IPS-20b (cell line): ENCODE results near the gene GOLGA5.
"Not testable (repeated sequence)": the region's sequence is repeated elsewhere in the genome, so short reads cannot be mapped to it uniquely, and the experiment has no call there.

Experiments used
- H3K27ac ChIP-seq: one replicate; pipeline ENCODE4 v1.5.1; 2013; ENCODE audit warnings: low read length
- H3K27me3 ChIP-seq: 2 replicates; pipeline ENCODE4 v1.6.1; 2013; ENCODE audit warnings: mild to moderate bottlenecking, low read length, inconsistent platforms; ENCODE audit not compliant: insufficient read depth
- H3K36me3 ChIP-seq: 2 replicates; pipeline ENCODE4 v1.6.1; 2013; ENCODE audit warnings: low read depth, mild to moderate bottlenecking, inconsistent platforms, low read length, moderate library complexity; ENCODE audit not compliant: insufficient read depth
- H3K4me1 ChIP-seq: 2 replicates; pipeline ENCODE4 v1.6.1; 2013; ENCODE audit warnings: mild to moderate bottlenecking, control low read depth, inconsistent platforms, low read length, moderate library complexity; ENCODE audit not compliant: insufficient read depth
- H3K4me3 ChIP-seq: 2 replicates; pipeline ENCODE4 v1.5.1; 2013; ENCODE audit warnings: mild to moderate bottlenecking, low read length, inconsistent platforms
- H3K9ac ChIP-seq: 2 replicates; pipeline ENCODE4 v1.6.1; 2013; ENCODE audit warnings: low read depth, mild to moderate bottlenecking, inconsistent platforms, low read length, moderate library complexity
- H3K9me3 ChIP-seq: 2 replicates; pipeline ENCODE4 v1.6.1; 2013; ENCODE audit warnings: mild to moderate bottlenecking, low read depth, low read length, inconsistent platforms; ENCODE audit not compliant: insufficient read depth

Gene GOLGA5

DNA sequence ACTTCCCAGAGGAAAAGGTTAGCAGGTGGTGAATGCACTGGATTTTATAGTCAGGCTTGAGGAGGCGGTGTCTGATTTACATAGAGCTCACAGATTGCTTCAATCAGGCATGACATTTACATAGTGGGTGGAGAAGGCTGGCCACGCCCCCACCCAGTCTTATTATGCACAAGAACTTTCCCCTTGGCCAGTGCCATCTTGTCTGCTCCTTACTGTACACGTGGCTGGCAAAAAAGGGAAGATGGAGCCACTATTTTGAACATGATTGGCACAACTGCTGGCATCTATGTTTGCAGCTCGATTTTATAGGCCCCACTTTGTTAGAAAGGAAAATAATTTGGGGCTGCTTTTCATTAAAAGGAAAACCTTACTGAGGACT lies 34.8 kb upstream of the GOLGA5 start:
- Histone ChIP-seq H3K27ac (no peak overlapping the region), H3K4me3 (no peak overlapping the region), H3K9ac (no peak overlapping the region), H3K4me1 (no peaks in the 10 kb centered on the region), H3K9me3 (no peaks in the 10 kb centered on the region), H3K36me3 (no peaks in the 10 kb centered on the region), H3K27me3 (no peaks in the 10 kb centered on the region)

DNA sequence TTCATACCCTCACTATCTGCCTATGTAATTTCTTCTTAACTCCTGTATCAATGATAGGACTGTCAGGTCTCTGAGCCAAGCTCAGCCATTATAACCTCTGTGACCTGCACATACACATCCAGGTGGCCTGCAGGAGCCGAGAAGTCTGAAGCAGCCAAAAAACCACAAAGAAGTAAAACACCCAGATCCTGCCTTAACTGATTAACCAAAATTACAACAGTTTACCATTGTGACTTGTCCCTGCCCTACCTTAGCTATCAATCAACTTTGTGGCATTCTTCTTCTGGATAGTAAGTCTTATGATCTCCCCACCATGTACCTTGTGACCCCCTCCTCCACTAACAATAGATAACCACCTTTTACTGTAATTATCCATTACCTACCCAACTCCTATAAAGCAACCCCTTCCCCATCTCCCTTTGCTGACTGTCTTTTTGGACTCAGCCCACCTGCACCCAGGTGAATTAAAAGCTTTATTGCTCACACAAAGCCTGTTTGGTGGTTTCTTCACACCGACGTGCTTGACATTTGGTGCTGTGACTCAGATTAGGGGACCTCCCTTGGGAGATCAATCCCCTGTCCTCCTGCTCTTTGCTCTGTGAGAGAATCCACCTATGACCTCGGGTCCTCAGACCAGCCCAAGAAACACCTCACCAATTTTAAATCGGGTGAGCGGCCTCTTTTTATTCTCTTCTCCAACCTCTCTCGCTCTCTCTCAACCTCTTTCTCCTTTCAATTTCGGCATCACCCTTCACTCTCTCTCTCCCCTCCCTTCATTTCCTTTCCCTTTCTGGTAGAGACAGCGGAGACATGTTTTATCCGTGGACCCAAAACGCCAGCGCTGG lies 34.2 kb upstream of the GOLGA5 start:
- Histone ChIP-seq H3K36me3 (no peaks in the 10 kb centered on the region), H3K27ac (no peak overlapping the region), H3K9me3 (no peaks in the 10 kb centered on the region), H3K27me3 (no peaks in the 10 kb centered on the region), H3K4me1 (no peaks in the 10 kb centered on the region), H3K4me3 (no peak overlapping the region), H3K9ac (no peak overlapping the region)

DNA sequence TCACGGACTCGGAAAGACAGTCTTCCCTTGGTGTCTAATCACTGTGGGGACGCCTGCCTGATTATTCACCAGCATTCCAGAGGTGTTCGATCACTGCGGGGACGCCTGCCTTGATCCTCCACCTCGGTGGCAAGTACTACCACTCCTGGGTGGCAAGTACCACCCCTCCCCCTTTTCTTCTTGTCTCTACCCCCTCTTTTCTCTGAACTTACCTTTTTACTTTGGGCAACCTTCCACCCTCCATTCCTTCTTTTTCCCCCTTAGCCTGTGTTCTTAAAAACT lies 33.6 kb upstream of the GOLGA5 start:
- Histone ChIP-seq H3K9me3 (no peaks in the 10 kb centered on the region), H3K27me3 (no peaks in the 10 kb centered on the region), H3K9ac (no peak overlapping the region), H3K4me3 (no peak overlapping the region), H3K36me3 (no peaks in the 10 kb centered on the region), H3K27ac (no peak overlapping the region), H3K4me1 (no peaks in the 10 kb centered on the region)

DNA sequence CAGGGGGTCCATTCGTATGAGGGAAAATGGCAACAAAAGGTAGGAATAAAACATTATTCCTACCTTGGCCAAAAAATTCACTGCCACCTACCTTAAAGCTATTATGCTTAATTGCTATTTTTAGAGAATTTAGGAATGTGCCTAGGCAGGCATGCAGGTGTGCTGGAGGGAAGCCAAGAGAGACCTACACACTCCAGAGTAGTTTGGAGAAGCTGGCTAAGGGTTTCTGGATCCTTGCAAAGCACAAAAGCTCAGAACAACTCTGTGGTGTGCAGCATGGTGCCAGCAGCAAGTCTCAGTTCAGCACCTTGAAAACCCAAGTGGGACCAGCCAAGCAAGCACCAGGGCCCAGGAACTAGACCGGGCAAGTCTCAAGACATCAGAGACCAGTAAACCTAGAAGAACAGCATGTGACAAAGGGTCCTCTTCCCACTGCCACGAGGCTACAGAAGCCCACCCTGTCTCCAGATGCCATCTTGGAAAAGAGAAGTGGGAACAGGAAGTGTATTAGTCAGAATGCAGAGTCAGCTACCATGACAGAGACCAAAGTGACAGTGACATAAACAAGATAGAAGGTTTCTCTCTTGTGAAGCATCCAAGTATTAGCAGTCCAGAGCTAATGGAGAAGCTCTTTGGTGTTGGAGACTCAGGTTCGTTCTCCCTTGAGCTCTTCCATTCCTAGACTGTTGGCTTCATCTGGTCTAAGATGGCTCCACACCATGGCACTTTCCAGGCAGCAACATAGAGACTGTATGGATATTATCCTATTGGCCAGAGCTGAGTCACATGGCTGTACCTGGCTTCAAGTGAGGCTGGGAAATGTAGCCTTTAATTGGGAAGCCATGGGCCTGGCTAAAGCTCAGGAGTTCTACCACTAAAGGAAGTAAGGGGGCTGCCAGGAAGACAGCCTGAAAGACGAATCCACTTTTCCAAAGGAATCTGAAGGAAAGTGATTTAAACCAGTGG lies 30.2 kb upstream of the GOLGA5 start:
- not testable (repeated sequence) for H3K27me3 ChIP-seq, H3K4me3 ChIP-seq, H3K27ac ChIP-seq, H3K9me3 ChIP-seq, H3K36me3 ChIP-seq, H3K9ac ChIP-seq, H3K4me1 ChIP-seq

DNA sequence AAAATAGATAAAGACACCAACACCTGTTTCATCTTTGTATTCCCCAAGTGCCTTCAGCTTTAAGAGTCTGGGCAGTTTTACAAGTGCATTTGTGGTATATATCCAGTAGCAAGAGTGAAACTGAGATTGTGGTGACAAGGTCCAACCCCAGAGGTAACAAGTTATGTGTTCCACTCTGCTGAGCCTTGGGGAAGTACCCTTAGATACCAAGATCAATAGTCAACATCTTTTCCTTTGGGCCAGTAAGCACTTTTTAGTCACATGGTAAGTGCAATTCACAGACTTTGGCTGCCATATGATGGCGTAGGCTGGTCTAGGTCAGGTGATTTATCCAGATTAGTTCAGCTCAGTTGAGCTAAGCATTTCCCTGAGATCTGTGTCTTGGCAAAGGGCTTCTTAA lies 25.9 kb upstream of the GOLGA5 start:
- not testable (repeated sequence) for H3K27ac ChIP-seq, H3K4me3 ChIP-seq, H3K4me1 ChIP-seq

DNA sequence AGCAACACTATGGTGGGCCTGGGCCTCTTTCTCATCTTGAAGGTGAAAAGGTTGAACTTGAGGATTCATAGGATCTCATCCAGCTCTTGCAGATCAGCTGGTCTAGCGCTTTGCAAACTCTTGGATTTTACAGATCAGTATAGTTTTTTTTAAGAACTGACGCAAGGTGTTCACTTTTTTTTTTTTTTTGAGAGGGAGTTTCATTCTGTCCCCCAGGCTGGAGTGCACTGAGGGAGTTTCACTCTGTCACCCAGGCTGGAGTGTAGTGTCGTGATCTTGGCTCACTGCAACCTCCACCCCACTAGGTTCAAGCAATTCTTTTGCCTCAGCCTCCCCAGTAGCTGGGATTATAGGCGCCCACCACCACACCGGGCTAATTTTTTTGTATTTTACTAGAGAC lies 25.3 kb upstream of the GOLGA5 start:
- Histone ChIP-seq H3K36me3 (no peaks in the 10 kb centered on the region), H3K4me1 (no peaks in the 10 kb centered on the region), H3K27me3 (no peaks in the 10 kb centered on the region), H3K9me3 (no peaks in the 10 kb centered on the region), H3K27ac (no peak overlapping the region), H3K4me3 (no peak overlapping the region), H3K9ac (no peak overlapping the region)

More for the DNA sequence above, 25.9 kb upstream of the GOLGA5 start:
- not testable (repeated sequence) for H3K27me3 ChIP-seq, H3K9ac ChIP-seq, H3K36me3 ChIP-seq, H3K9me3 ChIP-seq

DNA sequence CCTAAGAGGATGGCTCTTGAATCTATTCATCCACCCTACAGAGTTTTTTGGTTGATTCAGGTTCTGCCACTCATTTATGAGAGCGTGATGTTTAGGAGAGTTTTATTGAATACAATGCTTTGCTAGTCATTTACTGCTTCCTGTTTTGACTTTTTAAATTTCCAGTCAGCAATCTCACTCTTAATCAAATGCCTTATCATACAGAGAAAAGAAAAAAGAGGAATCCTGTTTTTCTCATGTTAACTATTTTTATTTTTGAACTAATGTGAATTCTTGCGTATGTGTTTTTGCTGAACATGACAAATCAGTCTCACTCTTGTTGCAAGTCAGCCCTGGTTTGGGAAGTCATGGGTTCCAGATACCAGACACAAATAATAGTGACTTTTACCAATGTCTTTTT lies 23.6 kb upstream of the GOLGA5 start:
- H3K4me3 ChIP-seq = no peak overlapping the region
- no peak overlapping the region for H3K9ac ChIP-seq
- no peaks in the 10 kb centered on the region for H3K9me3 ChIP-seq
- no peaks in the 10 kb centered on the region for H3K36me3 ChIP-seq
- no peaks in the 10 kb centered on the region for H3K27me3 ChIP-seq
- no peaks in the 10 kb centered on the region for H3K4me1 ChIP-seq
- H3K27ac ChIP-seq = no peak overlapping the region

DNA sequence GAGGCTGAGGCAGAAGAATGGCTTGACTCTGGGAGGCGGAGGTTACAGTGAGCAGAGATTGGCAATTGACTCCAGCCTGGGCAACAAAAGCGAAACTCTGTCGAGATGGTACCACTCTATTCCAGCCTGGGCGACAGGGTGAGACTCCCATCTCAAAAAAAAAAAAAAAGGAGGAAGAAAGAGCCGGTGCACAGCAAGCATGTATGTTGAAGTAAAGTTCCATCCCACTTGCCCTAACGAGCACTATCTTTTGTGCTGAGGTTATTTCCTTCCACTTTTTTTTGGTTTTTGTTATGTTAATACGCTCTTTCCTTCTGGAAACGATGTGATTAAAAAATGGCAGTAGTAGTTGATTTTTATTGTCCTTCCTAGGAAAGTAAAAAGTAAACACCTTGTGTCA lies 19.5 kb upstream of the GOLGA5 start:
- H3K9ac ChIP-seq = no peak overlapping the region
- no peak overlapping the region for H3K4me3 ChIP-seq
- H3K27ac ChIP-seq = no peak overlapping the region
- H3K36me3 ChIP-seq = no peaks in the 10 kb centered on the region
- H3K4me1 ChIP-seq = no peaks in the 10 kb centered on the region
- H3K27me3 ChIP-seq = no peaks in the 10 kb centered on the region
- no peaks in the 10 kb centered on the region for H3K9me3 ChIP-seq

DNA sequence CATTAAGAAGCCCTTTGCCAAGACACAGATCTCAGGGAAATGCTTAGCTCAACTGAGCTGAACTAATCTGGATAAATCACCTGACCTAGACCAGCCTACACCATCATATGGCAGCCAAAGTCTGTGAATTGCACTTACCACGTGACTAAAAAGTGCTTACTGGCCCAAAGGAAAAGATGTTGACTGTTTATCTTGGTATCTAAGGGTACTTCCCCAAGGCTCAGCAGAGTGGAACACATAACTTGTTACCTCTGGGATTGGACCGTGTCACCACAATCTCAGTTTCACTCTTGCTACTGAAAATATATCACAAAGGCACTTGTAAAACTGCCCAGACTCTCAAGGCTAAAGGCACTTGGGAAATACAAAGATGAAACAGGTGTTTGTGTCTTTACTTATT lies 18.8 kb upstream of the GOLGA5 start:
- not testable (repeated sequence) for H3K4me1 ChIP-seq, H3K4me3 ChIP-seq, H3K27me3 ChIP-seq, H3K9me3 ChIP-seq, H3K36me3 ChIP-seq, H3K27ac ChIP-seq, H3K9ac ChIP-seq

DNA sequence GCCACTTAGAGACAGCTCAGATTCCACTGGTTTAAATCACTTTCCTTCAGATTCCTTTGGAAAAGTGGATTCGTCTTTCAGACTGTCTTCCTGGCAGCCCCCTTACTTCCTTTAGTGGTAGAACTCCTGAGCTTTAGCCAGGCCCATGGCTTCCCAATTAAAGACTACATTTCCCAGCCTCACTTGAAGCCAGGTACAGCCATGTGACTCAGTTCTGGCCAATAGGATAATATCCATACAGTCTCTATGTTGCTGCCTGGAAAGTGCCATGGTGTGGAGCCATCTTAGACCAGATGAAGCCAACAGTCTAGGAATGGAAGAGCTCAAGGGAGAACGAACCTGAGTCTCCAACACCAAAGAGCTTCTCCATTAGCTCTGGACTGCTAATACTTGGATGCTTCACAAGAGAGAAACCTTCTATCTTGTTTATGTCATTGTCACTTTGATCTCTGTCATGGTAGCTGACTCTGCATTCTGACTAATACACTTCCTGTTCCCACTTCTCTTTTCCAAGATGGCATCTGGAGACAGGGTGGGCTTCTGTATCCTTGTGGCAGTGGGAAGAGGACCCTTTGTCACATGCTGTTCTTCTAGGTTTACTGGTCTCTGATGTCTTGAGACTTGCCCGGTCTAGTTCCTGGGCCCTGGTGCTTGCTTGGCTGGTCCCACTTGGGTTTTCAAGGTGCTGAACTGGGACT lies 15.1 kb upstream of the GOLGA5 start:
- not testable (repeated sequence) for H3K4me3 ChIP-seq, H3K9me3 ChIP-seq, H3K36me3 ChIP-seq, H3K9ac ChIP-seq, H3K27ac ChIP-seq, H3K27me3 ChIP-seq, H3K4me1 ChIP-seq

DNA sequence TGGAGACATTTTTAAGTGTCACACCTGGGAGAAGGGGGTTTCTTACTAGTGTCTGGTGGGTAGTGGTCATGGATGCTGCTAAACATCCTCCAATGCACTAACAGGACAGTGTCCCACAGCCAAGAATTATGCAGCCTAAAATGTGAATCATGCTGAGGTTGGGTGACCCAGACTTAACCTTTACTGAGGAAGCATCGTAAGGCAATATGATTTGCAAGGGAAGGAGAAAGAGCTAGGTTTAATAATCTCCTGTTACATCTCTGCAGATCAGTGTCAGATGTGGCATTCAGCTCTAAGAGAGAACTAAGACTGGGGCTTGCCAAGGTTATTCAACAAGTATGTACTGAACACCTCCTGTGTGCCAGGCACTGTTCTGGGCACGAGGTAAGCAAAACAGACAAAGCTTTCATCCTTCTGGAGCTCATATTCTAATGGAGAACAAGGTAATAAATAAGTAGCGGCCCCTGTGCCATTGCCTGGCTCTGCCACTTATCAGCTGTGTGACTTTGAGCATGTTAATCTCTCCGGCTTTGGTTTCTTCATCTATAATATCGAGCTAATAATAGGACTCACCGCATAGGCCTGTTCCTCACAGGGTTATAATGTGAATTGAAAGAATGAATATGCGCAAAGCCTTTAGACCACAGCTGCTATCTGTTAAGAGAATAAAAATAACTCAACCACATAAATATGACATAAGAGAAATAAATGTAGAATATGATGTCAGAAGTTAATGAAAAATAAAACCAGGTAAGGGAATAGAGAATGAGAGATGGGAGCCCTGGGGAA lies 13.5 kb upstream of the GOLGA5 start:
- Histone ChIP-seq H3K9ac (no peak overlapping the region), H3K27ac (no peak overlapping the region), H3K4me1 (no peaks in the 10 kb centered on the region)

More for the DNA sequence above, 13.5 kb upstream of the GOLGA5 start:
- H3K9me3 ChIP-seq = no peaks in the 10 kb centered on the region
- H3K36me3 ChIP-seq = no peaks in the 10 kb centered on the region
- H3K4me3 ChIP-seq = no peak overlapping the region
- no peaks in the 10 kb centered on the region for H3K27me3 ChIP-seq
